Right atrium auricular region (tissue), 2 donors: ENCODE results near the gene DPP10. TPM values are rescaled to one million over a fixed set of nuclear protein-coding genes. Genes with fewer than 3 reads are reported as not detected.

Experiments used
- DNase-seq: peaks from one replicate; pipeline ENCODE4 v3.0.0-alpha.2; 2019; ENCODE audit warnings: low spot score
- H3K27ac ChIP-seq, 2 donors: fragments of 200-600 bp; sonication (generic); 1 replicate in 1 of 2; 2 replicates in 1 of 2; pipeline ENCODE4 v1.5.1; 2016 to 2019
- H3K27me3 ChIP-seq, 2 donors: fragments of 200-600 bp; sonication (generic); one replicate each; pipeline versions ENCODE4 v1.5.1 to v1.6.0; 2017 to 2019
- H3K36me3 ChIP-seq: fragments of 200-600 bp; sonication (generic); one replicate; pipeline ENCODE4 v1.5.1; 2016
- H3K4me1 ChIP-seq, 2 donors: fragments of 200-600 bp; sonication (generic); one replicate each; pipeline versions ENCODE4 v1.5.1 to v1.6.0; 2017 to 2019
- H3K4me3 ChIP-seq, 2 donors: fragments of 200-600 bp; sonication (generic); 1 replicate in 1 of 2; 2 replicates in 1 of 2; pipeline ENCODE4 v1.5.1; 2017 to 2019; ENCODE audit warnings: mild to moderate bottlenecking in 1 of 2, moderate library complexity in 1 of 2
- H3K9me3 ChIP-seq, 2 donors: fragments of 200-600 bp; sonication (generic); one replicate each; pipeline ENCODE4 v1.5.1; 2019
- total RNA-seq, 2 donors: library from RNA; depleted of rRNA; stranded (reverse); fragments of >200 nt; gene quantifications; one replicate each; pipeline ENCODE4 v1.1.0, GENCODE V29; 2016
- TF ChIP-seq, protein P1 (sequence below), 2 donors: fragments of 200-600 bp; sonication (generic); IDR thresholded peaks; one replicate each; pipeline ENCODE4 v1.5.1; 2019; ENCODE audit warnings: antibody characterized with exemption in 2 of 2

The DPP10 gene
- total RNA-seq, 2 donors from 2014 or later = not detected

GRCh38 chr2:115574667-115575066 is 1132.2 kb downstream of the DPP10 start:
- no peaks in the 10 kb centered on the region for H3K4me1 ChIP-seq
- H3K27me3 ChIP-seq = no peaks in the 10 kb centered on the region
- H3K27ac ChIP-seq = no peak overlapping the region
- no peaks in the 10 kb centered on the region for H3K9me3 ChIP-seq
- H3K4me3 ChIP-seq = no peak overlapping the region
- H3K36me3 ChIP-seq = no peaks in the 10 kb centered on the region
- no peak for DNase-seq
- TF ChIP-seq, protein P1, sequence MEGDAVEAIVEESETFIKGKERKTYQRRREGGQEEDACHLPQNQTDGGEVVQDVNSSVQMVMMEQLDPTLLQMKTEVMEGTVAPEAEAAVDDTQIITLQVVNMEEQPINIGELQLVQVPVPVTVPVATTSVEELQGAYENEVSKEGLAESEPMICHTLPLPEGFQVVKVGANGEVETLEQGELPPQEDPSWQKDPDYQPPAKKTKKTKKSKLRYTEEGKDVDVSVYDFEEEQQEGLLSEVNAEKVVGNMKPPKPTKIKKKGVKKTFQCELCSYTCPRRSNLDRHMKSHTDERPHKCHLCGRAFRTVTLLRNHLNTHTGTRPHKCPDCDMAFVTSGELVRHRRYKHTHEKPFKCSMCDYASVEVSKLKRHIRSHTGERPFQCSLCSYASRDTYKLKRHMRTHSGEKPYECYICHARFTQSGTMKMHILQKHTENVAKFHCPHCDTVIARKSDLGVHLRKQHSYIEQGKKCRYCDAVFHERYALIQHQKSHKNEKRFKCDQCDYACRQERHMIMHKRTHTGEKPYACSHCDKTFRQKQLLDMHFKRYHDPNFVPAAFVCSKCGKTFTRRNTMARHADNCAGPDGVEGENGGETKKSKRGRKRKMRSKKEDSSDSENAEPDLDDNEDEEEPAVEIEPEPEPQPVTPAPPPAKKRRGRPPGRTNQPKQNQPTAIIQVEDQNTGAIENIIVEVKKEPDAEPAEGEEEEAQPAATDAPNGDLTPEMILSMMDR (IDR thresholded peaks at IDR 0.05) = no peak

GRCh38 chr2:115580784-115581183 is 1138.3 kb downstream of the DPP10 start:
- no peaks in the 10 kb centered on the region for H3K9me3 ChIP-seq
- DNase-seq = no peak
- H3K36me3 ChIP-seq = no peaks in the 10 kb centered on the region
- TF ChIP-seq, protein P1 (IDR thresholded peaks at IDR 0.05) = no peak
- H3K27ac ChIP-seq = no peak overlapping the region
- no peaks in the 10 kb centered on the region for H3K27me3 ChIP-seq
- H3K4me3 ChIP-seq = no peak overlapping the region
- H3K4me1 ChIP-seq = no peaks in the 10 kb centered on the region

DNA sequence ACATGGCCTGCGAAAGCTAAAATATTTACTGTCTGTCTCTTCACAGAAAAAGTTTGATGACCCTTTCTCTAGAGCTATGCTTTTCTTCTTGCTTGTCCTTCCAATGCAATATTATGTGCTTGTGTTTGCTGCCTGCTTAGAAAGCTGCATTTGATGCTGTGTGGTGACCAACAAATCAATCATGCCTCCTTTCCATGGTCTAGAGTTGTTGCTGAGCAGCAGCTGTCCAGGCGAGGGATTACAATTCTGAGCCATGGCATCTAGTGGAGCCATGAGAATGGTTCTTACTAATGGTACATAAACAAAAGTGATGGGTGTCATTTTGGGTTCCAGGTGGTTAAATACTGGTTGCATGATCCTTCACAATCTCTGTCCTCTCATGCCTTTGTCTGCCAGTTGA is 1142.1 kb downstream of the DPP10 start:
- H3K27ac ChIP-seq = no peak overlapping the region
- no peak overlapping the region for H3K4me3 ChIP-seq
- no peaks in the 10 kb centered on the region for H3K36me3 ChIP-seq
- no peaks in the 10 kb centered on the region for H3K27me3 ChIP-seq
- TF ChIP-seq, protein P1 (IDR thresholded peaks at IDR 0.05) = no peak
- H3K4me1 ChIP-seq = no peaks in the 10 kb centered on the region
- no peaks in the 10 kb centered on the region for H3K9me3 ChIP-seq
- DNase-seq = no peak

DNA sequence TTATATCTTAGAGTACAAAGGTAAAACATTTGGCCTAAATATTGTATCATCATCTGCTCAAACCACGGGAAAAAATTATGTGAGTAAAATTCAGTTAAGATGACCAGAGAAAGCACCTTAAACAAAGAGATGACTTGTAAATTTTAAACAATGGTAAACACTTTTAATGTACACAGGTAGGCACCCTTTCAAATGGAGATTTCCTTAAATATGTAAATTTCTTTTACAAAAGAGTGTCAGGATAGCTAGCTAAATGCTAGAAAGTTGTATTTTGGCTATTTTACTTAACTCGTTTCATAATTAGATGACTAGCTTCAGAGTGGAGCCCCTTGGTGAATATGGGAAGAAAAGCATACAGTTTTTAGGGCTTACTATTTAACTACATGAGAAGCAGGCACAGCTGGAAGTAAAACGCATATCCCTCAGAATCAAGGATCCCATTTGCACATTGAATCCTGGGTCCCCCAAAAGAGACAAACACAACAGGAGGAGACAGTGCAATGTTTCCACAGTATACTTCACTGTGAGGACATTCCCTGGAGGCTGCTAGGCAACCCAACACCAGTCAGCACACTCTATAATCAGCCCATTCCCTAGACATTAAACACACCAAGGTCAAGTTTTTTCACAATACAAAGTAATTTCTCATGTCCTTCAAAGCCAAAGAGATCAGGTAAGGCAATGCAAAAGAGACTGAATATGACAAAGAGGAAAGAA is 1154.4 kb downstream of the DPP10 start:
- H3K4me3 ChIP-seq = no peak overlapping the region
- H3K27me3 ChIP-seq = no peaks in the 10 kb centered on the region
- DNase-seq = no peak
- H3K36me3 ChIP-seq = no peaks in the 10 kb centered on the region
- H3K9me3 ChIP-seq = peaks cover 0 to 9% of the 10 kb centered on the region in 2 donors
- TF ChIP-seq, protein P1 (IDR thresholded peaks at IDR 0.05) = no peak
- H3K27ac ChIP-seq = no peak overlapping the region
- no peaks in the 10 kb centered on the region for H3K4me1 ChIP-seq

DNA sequence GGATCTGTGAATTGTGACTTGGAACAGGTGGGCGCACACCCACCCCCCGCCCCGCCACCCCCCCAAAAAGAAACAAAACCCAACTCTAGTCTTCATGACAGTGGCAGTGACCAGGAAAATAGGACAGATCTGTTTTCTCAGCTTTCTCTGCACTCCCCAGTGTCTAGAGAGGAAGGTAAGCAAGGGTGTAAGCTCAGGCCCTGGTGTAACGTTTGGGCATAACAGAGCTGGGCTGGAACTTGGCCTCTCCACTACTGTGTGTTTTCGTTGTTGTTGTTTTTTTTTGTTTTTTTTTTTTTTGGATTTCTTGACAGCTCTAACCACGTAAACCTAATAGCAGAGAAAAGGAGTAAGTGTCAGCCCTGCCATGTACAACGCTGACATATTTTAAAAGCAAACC is 1160.8 kb downstream of the DPP10 start:
- Histone ChIP-seq H3K9me3 (no peaks in the 10 kb centered on the region), H3K27ac (no peak overlapping the region), H3K27me3 (no peaks in the 10 kb centered on the region), H3K4me3 (no peak overlapping the region), H3K4me1 (no peaks in the 10 kb centered on the region), H3K36me3 (no peaks in the 10 kb centered on the region)
- TF ChIP-seq, protein P1 (IDR thresholded peaks at IDR 0.05) = no peak
- no peak for DNase-seq

DNA sequence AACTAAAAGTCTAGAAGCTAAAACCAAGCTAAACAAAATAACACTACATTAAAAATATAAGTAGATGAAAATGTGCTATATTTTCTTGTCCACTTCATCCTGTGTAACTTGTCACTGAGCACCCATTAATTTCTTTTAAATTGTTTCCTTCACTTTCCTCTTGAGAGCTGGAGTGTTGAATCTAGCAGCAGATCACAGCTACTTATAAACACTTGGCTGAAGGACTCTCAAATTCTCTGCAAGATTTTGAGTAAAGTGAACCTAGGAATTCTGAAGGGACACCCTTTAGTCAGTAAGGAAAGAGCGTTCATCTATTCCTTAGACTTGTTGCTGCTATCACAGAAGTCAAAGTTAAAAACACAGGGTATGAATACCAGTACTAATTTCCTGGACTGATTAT is 1163.9 kb downstream of the DPP10 start:
- H3K27ac ChIP-seq = no peak overlapping the region
- no peaks in the 10 kb centered on the region for H3K27me3 ChIP-seq
- H3K36me3 ChIP-seq = no peaks in the 10 kb centered on the region
- H3K4me3 ChIP-seq = no peak overlapping the region
- DNase-seq = no peak
- TF ChIP-seq, protein P1 (IDR thresholded peaks at IDR 0.05) = no peak
- H3K9me3 ChIP-seq = no peaks in the 10 kb centered on the region
- H3K4me1 ChIP-seq = no peaks in the 10 kb centered on the region
